A549 treated with ZK216348 at 1 μM for 4 hours (cell line): Measurements from ENCODE around the gene MSANTD1. TPM values are rescaled to one million over a fixed set of nuclear protein-coding genes. Genes with fewer than 3 reads are reported as not detected.

ENCODE experiments used
- total RNA-seq: library from RNA; stranded (reverse); fragments of 200-300 nt; extraction: Qiagen RNA extraction; gene quantifications from 5 replicates; pipeline ENCODE4 v1.2.3, GENCODE V29; 2022; ENCODE audit warnings: low read depth

MSANTD1 gene
- total RNA-seq: 0.12 to 0.23 TPM (median 0.15 TPM) in 3 of 5 replicates, not detected in the others

DNA sequence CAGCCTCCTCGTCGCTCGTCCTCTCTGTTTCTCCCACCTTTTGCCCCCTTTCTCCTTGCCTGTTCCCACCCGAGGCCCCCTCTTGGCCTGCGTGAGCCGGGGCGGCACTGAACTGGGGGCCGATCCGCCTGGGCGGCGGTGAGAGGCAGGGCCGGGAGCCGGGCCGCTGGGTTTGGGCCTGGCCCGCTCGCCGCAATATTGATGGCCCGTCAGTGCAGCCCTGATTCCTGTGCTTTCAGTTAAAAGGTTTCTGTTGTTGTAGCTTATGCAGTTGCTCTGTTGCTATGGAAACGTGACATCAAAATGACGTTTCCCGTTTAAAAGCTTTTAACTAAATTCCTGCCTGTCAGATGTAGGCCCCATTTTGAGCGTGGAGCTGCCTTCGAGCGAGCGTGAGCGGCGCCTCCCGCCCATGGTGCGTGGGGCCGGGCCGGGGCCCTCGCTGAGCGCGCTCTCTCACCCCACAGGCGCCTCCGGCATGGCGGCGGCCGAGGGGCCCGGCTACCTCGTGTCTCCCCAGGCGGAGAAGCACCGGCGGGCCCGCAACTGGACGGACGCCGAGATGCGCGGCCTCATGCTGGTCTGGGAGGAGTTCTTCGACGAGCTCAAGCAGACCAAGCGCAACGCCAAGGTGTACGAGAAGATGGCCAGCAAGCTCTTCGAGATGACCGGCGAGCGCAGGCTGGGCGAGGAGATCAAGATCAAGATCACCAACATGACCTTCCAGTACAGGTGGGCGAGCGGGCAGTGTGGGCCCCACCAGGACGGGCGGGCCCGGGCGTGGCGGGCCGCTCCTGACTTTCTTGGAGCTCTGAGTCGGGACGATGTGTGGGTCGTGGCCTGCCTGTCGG lies at the start of gene MSANTD1:
TSS of gene MSANTD1 (plus strand) at position 349 of the 851 bp plus-strand sequence. CDS start at position 413, 64 bp downstream.

DNA sequence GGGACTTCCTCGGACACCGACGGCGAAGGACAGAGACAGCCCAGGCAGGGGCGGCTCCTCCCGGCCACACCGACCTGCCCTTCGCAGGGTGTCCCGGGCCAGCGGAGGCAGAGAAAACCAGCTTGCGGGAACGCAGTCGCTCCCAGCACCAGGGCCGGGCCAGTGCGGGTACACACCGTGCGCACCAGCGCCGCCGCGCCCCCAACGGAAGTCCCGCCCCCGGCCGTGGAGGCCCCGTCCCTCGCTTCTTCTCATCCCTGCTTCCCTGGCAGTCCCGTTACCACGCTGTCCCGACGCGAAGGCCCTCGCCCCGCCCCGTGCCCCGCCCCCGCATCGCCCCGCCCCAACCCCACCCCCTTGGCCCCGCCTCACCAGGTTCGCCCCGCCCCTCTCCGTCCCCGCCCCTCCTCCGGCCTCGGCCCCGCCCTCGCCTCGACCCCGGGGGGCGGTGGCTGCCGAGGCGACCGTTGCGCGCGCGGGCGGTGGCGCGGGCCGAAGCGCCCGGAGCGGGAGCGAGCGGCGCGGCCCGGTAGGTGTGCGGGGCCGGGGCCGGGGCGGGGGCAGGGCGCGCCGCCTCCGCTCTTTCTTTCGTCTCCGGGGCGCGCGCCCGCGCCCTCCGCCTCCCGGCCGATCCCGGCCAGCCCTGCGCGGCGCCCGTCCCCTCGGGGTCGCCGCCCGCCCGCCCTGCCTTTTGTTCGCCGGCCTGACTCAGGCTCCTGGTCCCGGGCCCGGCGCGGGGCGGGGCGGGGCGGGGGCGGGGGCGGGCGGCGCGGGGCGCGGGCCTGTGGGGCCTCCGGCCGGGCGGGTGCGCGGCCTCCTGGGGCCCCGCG lies 43.8 kb downstream of the MSANTD1 start, which contains the start of gene RGS12:
TSS of gene RGS12 (plus strand) at position 451 of the 830 bp plus-strand sequence. CDS start 23,150 bp downstream, outside the sequence.

Other genes starting within 250 kb of the MSANTD1 start
- gene HTT-AS, start 174.6 kb upstream of the MSANTD1 start, total RNA-seq: not detected in 5 replicates
- 9.8 to 13.4 TPM (median 12.3 TPM) in 5 replicates for gene HTT, start 174.5 kb upstream of the MSANTD1 start, total RNA-seq
- 7.3 to 14.7 TPM (median 12.0 TPM) in 5 replicates for gene RGS12, start 43.9 kb downstream of the MSANTD1 start, total RNA-seq
- gene HGFAC, start 192.8 kb downstream of the MSANTD1 start, total RNA-seq: 0.12 to 0.15 TPM (median 0.13 TPM) in 4 of 5 replicates, not detected in the other
- gene DOK7, start 214.1 kb downstream of the MSANTD1 start, total RNA-seq: 0.12 to 0.85 TPM (median 0.41 TPM) in 5 replicates